ENCODE data around the gene SLC24A3.

Gene SLC24A3

DNA sequence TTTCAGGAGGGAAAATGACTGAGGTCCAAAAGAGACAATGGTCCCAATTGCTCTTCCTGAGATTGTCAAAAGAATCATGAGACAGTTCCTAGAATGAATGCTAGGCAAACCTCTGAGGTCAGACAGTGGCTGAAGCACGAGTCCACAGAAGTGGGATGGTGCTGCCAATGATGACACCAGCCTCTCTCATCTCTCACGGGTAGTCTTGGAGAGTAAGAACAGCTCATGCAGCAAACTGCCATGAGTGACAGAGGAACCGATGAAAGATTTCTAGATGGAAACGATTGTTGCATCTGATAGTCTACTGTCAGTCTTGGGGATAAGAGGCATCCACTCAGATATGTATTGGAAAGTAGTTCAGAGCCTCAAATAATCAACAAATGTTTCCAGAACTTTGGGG lies 188.7 kb downstream of the SLC24A3 start:
- TF ChIP-seq TCF4 (CRISPR knock-in tag; IDR thresholded peaks at IDR 0.05; ENCODE audit: borderline replicate concordance), result no peak
- TF ChIP-seq ZC3H10 (CRISPR knock-in tag; IDR thresholded peaks at IDR 0.05), result no peak
- TF ChIP-seq RARB (CRISPR knock-in tag; IDR thresholded peaks at IDR 0.05), result no peak
- no peak for TF ChIP-seq ZNF565 (CRISPR knock-in tag; conservative IDR thresholded peaks at IDR 0.05; ENCODE audit: low read depth)
- no peak for TF ChIP-seq ZNF70 (CRISPR knock-in tag; IDR thresholded peaks at IDR 0.05)
- TF ChIP-seq ZFP3 (CRISPR knock-in tag; IDR thresholded peaks at IDR 0.05), result no peak
- no peak for TF ChIP-seq GLIS3 (CRISPR knock-in tag; IDR thresholded peaks at IDR 0.05)
- TF ChIP-seq, protein P1, sequence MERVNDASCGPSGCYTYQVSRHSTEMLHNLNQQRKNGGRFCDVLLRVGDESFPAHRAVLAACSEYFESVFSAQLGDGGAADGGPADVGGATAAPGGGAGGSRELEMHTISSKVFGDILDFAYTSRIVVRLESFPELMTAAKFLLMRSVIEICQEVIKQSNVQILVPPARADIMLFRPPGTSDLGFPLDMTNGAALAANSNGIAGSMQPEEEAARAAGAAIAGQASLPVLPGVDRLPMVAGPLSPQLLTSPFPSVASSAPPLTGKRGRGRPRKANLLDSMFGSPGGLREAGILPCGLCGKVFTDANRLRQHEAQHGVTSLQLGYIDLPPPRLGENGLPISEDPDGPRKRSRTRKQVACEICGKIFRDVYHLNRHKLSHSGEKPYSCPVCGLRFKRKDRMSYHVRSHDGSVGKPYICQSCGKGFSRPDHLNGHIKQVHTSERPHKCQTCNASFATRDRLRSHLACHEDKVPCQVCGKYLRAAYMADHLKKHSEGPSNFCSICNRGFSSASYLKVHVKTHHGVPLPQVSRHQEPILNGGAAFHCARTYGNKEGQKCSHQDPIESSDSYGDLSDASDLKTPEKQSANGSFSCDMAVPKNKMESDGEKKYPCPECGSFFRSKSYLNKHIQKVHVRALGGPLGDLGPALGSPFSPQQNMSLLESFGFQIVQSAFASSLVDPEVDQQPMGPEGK (CRISPR knock-in tag; IDR thresholded peaks at IDR 0.05; ENCODE audit: borderline replicate concordance), result no peak
- TF ChIP-seq ARNTL (CRISPR knock-in tag; IDR thresholded peaks at IDR 0.05; ENCODE audit: borderline replicate concordance, low read depth), result no peak
- ATAC-seq, result no peak

DNA sequence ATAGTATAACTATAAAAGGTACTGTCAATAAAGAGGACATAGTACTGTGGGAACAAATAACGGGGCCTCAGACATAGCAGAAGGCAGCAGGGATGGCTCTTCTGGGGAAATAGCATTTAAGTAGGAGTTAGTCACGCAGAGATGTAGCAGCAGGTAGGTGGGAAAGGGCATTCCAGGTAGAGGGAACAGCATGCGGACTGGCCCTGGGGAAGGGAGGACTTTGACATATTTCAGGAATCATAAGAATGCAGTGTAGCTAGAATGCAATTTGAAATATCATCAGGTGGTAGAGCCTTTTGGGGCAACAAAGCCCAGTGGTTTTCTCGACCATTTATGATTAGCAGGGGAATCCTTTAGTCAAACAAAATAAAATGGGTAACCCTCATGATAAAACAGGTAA lies 191.1 kb downstream of the SLC24A3 start:
- no peak for TF ChIP-seq SNAI2 (CRISPR knock-in tag; IDR thresholded peaks at IDR 0.05)
- TF ChIP-seq, protein P2, sequence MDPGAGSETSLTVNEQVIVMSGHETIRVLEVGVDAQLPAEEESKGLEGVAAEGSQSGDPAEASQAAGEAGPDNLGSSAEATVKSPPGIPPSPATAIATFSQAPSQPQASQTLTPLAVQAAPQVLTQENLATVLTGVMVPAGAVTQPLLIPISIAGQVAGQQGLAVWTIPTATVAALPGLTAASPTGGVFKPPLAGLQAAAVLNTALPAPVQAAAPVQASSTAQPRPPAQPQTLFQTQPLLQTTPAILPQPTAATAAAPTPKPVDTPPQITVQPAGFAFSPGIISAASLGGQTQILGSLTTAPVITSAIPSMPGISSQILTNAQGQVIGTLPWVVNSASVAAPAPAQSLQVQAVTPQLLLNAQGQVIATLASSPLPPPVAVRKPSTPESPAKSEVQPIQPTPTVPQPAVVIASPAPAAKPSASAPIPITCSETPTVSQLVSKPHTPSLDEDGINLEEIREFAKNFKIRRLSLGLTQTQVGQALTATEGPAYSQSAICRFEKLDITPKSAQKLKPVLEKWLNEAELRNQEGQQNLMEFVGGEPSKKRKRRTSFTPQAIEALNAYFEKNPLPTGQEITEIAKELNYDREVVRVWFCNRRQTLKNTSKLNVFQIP (CRISPR knock-in tag; IDR thresholded peaks at IDR 0.05; ENCODE audit: borderline replicate concordance, low read depth), result no peak
- TF ChIP-seq ZFP3 (CRISPR knock-in tag; IDR thresholded peaks at IDR 0.05), result no peak
- TF ChIP-seq ZC3H10 (CRISPR knock-in tag; IDR thresholded peaks at IDR 0.05), result no peak
- no peak for ATAC-seq

DNA sequence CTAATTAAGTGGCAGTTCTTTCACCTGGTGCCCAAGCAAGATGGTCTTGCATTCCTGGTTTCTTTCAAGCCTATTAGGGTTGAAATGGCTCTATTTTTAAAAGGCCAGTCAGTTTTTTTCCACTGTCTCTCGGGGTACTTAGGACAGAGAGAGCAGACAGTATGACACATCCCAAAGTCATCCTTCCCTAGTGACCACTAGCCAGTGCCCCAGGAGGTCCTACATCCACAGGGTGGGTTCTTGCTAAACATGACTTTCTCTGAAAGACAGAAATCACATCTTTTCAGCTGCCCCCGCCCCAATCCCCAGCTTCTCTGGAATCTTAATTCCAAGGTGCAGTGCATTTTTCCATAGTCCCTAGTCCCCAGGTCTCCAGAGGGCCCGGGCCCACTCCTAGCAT lies 192.4 kb downstream of the SLC24A3 start:
- no peak for TF ChIP-seq ZNF565 (CRISPR knock-in tag; conservative IDR thresholded peaks at IDR 0.05; ENCODE audit: low read depth)
- no peak for TF ChIP-seq ZC3H10 (CRISPR knock-in tag; IDR thresholded peaks at IDR 0.05)
- TF ChIP-seq TCF4 (CRISPR knock-in tag; IDR thresholded peaks at IDR 0.05; ENCODE audit: borderline replicate concordance), result no peak
- TF ChIP-seq, protein P3, sequence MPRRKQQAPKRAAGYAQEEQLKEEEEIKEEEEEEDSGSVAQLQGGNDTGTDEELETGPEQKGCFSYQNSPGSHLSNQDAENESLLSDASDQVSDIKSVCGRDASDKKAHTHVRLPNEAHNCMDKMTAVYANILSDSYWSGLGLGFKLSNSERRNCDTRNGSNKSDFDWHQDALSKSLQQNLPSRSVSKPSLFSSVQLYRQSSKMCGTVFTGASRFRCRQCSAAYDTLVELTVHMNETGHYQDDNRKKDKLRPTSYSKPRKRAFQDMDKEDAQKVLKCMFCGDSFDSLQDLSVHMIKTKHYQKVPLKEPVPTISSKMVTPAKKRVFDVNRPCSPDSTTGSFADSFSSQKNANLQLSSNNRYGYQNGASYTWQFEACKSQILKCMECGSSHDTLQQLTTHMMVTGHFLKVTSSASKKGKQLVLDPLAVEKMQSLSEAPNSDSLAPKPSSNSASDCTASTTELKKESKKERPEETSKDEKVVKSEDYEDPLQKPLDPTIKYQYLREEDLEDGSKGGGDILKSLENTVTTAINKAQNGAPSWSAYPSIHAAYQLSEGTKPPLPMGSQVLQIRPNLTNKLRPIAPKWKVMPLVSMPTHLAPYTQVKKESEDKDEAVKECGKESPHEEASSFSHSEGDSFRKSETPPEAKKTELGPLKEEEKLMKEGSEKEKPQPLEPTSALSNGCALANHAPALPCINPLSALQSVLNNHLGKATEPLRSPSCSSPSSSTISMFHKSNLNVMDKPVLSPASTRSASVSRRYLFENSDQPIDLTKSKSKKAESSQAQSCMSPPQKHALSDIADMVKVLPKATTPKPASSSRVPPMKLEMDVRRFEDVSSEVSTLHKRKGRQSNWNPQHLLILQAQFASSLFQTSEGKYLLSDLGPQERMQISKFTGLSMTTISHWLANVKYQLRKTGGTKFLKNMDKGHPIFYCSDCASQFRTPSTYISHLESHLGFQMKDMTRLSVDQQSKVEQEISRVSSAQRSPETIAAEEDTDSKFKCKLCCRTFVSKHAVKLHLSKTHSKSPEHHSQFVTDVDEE (CRISPR knock-in tag; IDR thresholded peaks at IDR 0.05), result no peak
- no peak for TF ChIP-seq ZNF70 (CRISPR knock-in tag; IDR thresholded peaks at IDR 0.05)
- TF ChIP-seq OSR1 (CRISPR knock-in tag; IDR thresholded peaks at IDR 0.05), result no peak
- TF ChIP-seq ISL1 (CRISPR knock-in tag; IDR thresholded peaks at IDR 0.05), result no peak
- no peak for TF ChIP-seq RARB (CRISPR knock-in tag; IDR thresholded peaks at IDR 0.05)
- TF ChIP-seq CSDC2 (CRISPR knock-in tag; IDR thresholded peaks at IDR 0.05), result no peak
- no peak for TF ChIP-seq PPARA (CRISPR knock-in tag; IDR thresholded peaks at IDR 0.05; ENCODE audit: borderline replicate concordance)
- no peak for ATAC-seq

DNA sequence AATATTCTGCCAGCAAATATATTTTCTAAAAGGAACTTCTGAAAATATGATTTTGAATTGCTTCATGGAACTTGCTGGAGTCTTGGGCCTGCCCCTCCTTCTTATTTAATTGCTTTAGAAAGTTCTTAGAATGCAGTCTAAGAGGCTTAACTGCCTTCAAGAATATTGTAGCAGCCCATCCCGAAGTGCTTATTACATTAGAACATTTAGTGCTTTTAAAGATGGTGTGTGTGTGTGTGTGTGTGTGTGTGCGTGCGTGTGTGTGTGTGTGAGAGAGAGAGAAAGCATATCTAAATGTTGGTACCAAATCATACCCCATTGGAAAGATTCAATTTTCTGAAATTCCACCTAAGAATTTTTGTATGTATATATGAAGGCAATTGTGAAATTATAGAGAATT lies 193.5 kb downstream of the SLC24A3 start:
- no peak for ATAC-seq
- TF ChIP-seq GLIS3 (CRISPR knock-in tag; IDR thresholded peaks at IDR 0.05) (no peak), ZNF565 (CRISPR knock-in tag; conservative IDR thresholded peaks at IDR 0.05; ENCODE audit: low read depth) (no peak), PPARA (CRISPR knock-in tag; IDR thresholded peaks at IDR 0.05; ENCODE audit: borderline replicate concordance) (no peak), OSR1 (CRISPR knock-in tag; IDR thresholded peaks at IDR 0.05) (no peak), BACH2 (CRISPR knock-in tag; IDR thresholded peaks at IDR 0.05; ENCODE audit: borderline replicate concordance) (no peak), ZC3H10 (CRISPR knock-in tag; IDR thresholded peaks at IDR 0.05) (no peak), ARNTL (CRISPR knock-in tag; IDR thresholded peaks at IDR 0.05; ENCODE audit: borderline replicate concordance, low read depth) (no peak), ZNF8 (CRISPR knock-in tag; IDR thresholded peaks at IDR 0.05) (no peak), ZFP30 (CRISPR knock-in tag; IDR thresholded peaks at IDR 0.05) (no peak), ZFP3 (CRISPR knock-in tag; IDR thresholded peaks at IDR 0.05) (no peak), ZNF70 (CRISPR knock-in tag; IDR thresholded peaks at IDR 0.05) (no peak), RARB (CRISPR knock-in tag; IDR thresholded peaks at IDR 0.05) (no peak), TCF4 (CRISPR knock-in tag; IDR thresholded peaks at IDR 0.05; ENCODE audit: borderline replicate concordance) (no peak)
- TF ChIP-seq, protein P4, sequence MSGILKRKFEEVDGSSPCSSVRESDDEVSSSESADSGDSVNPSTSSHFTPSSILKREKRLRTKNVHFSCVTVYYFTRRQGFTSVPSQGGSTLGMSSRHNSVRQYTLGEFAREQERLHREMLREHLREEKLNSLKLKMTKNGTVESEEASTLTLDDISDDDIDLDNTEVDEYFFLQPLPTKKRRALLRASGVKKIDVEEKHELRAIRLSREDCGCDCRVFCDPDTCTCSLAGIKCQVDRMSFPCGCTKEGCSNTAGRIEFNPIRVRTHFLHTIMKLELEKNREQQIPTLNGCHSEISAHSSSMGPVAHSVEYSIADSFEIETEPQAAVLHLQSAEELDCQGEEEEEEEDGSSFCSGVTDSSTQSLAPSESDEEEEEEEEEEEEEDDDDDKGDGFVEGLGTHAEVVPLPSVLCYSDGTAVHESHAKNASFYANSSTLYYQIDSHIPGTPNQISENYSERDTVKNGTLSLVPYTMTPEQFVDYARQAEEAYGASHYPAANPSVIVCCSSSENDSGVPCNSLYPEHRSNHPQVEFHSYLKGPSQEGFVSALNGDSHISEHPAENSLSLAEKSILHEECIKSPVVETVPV (CRISPR knock-in tag; IDR thresholded peaks at IDR 0.05), result no peak
- TF ChIP-seq, protein P5, sequence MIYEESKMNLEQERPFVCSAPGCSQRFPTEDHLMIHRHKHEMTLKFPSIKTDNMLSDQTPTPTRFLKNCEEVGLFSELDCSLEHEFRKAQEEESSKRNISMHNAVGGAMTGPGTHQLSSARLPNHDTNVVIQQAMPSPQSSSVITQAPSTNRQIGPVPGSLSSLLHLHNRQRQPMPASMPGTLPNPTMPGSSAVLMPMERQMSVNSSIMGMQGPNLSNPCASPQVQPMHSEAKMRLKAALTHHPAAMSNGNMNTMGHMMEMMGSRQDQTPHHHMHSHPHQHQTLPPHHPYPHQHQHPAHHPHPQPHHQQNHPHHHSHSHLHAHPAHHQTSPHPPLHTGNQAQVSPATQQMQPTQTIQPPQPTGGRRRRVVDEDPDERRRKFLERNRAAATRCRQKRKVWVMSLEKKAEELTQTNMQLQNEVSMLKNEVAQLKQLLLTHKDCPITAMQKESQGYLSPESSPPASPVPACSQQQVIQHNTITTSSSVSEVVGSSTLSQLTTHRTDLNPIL (CRISPR knock-in tag; IDR thresholded peaks at IDR 0.05; ENCODE audit: low read depth), result no peak
- TF ChIP-seq, protein P3 (CRISPR knock-in tag; IDR thresholded peaks at IDR 0.05), result no peak
- TF ChIP-seq, protein P2 (CRISPR knock-in tag; IDR thresholded peaks at IDR 0.05; ENCODE audit: borderline replicate concordance, low read depth), result no peak
